Activated T-helper 2 cell treated with anti-CD3 and anti-CD28 coated beads, Interferon-gamma antibody, Interleukin-2, Interleukin-4, amounts not matched to agents 10 μg/mL and 5 μg/mL and 100 μg/mL, durations not matched to agents 14 hours and 24 hours and 36 hours (primary cell): ENCODE data around the gene EPB41L2. TPM values are rescaled to one million over a fixed set of nuclear protein-coding genes. Genes with fewer than 3 reads are reported as not detected.
A peak's percentile ranks its signal among the peaks of the same experiment; 100 is the strongest.

Experiments
- DNase-seq: peaks from one replicate; pipeline ENCODE4 v3.0.0; 2021; ENCODE audit warnings: low spot score
- H3K27ac Mint-ChIP-seq: one replicate; pipeline ENCODE4 v1.8.0; 2021; ENCODE audit warnings: mixed read lengths
- H3K27me3 Mint-ChIP-seq: one replicate; pipeline ENCODE4 v1.8.0; 2021; ENCODE audit warnings: low read depth, mixed read lengths
- H3K36me3 Mint-ChIP-seq: one replicate; pipeline ENCODE4 v1.8.0; 2021; ENCODE audit warnings: low read depth, mixed read lengths
- H3K4me1 Mint-ChIP-seq: one replicate; pipeline ENCODE4 v1.8.0; 2021; ENCODE audit warnings: low read depth, mixed read lengths
- H3K4me3 Mint-ChIP-seq: one replicate; pipeline ENCODE4 v1.8.0; 2021; ENCODE audit warnings: low read depth, mild to moderate bottlenecking, moderate library complexity, mixed read lengths
- H3K9me3 Mint-ChIP-seq: one replicate; pipeline ENCODE4 v1.8.0; 2021; ENCODE audit warnings: mixed read lengths
- intact Hi-C: fragments of 100-400 bp; cut with micrococcal nuclease; formaldehyde crosslinking; loops from one replicate; pipeline ENCODE4 v1.15.1; 2023
- total RNA-seq: library from RNA; stranded (reverse); gene quantifications from 2 replicates; pipeline ENCODE4 v1.2.3, GENCODE V29; 2022

The EPB41L2 gene
- total RNA-seq, 1 donor from 2014 or later: 20.8 TPM

DNA sequence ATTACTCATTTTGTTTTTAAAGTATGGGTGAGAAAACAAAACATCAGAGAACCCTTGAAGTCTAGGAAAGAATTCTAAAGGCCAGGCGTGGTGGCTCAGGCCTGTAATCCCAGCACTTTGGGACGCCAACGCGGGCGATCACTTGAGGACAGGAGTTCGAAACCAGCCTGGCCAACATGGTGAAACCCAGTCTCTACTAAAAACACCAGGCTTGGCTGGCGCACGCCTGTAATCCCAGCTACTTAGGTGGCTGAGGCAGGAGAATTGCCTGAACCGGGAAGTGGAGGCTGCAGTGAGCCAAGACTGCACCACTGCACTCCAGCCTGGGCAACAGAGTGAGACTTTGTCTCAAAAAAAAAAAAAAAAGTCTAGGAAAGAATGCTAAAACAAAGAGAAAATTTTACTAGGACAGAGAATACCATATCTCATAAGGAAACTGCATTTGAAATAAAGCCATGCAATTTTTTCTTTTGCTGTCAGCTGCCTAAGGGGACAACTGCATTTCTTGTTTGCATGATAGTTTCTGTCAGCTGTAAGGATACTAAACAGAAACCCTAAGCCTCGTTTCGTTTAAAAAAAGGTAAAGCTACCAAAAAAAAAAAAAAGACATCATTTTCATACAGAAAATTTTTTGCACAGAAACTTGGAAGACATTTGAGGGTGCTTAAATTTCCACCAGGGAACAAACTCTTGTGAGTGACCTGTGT is 203.7 kb downstream of the EPB41L2 start:
- Mint-ChIP-seq H3K36me3 (no peaks in the 10 kb centered on the region), H3K4me3 (no peak overlapping the region), H3K4me1 (no peaks in the 10 kb centered on the region), H3K27me3 (no peaks in the 10 kb centered on the region), H3K9me3 (no peaks in the 10 kb centered on the region), H3K27ac (no peak overlapping the region)
- DNase-seq: no peak
- intact Hi-C loops: no loop called here

DNA sequence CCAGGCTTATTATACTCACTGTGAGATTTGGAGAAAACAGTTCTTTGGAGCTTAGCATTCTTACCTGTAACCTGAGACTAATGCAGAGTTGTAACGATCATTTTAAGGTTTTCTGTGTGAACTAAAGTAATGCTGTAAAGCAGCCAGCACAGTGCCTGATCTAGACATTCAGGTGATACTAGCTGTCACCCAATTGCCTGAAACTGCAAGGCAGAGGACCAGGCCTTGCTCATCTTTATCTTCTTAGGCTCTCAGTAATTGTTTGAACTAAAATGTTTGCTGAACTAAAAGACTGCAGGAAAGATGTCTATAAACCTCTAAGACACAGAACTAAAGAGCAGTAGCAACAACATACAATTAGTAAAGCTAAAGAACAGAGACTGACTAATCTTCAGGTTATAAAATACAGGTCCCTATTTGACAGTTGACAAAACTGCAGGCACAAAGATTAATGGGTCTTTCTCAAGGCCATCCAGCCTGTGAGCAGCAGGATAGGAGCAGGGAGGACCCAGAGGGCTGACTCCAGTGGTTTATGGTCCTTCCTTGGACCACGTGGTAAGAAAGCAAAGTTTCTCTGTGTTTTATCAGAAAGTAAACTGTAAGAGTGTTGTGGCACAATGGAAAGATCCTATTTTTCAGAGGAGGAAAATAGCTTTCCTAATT is 204.4 kb downstream of the EPB41L2 start:
- H3K27me3 Mint-ChIP-seq: no peaks in the 10 kb centered on the region
- DNase-seq: no peak
- no peak overlapping the region for H3K4me3 Mint-ChIP-seq
- H3K9me3 Mint-ChIP-seq: no peaks in the 10 kb centered on the region
- H3K36me3 Mint-ChIP-seq: no peaks in the 10 kb centered on the region
- no peaks in the 10 kb centered on the region for H3K4me1 Mint-ChIP-seq
- intact Hi-C loops: no loop called here
- H3K27ac Mint-ChIP-seq: no peak overlapping the region

DNA sequence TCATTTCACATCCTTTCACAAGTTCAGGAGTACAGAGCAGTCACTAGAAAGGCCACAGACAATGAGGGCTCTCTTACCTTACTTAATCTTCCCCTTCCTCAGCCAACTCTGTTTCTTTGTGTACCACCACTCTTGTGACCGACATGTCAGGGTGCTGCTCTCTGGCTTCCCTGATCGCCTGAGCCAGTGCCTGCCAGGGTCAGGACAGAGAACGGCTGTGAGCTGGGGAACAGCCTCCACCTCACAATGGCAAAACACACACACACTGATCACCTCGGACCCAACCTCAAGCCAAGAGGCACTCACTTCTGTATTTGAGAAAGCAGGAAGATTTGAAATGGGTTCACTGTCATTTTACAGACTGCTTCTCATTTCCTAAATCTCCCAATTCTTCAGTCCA is 205.0 kb downstream of the EPB41L2 start:
- no peaks in the 10 kb centered on the region for H3K27me3 Mint-ChIP-seq
- H3K36me3 Mint-ChIP-seq: no peaks in the 10 kb centered on the region
- no peak overlapping the region for H3K4me3 Mint-ChIP-seq
- H3K9me3 Mint-ChIP-seq: no peaks in the 10 kb centered on the region
- intact Hi-C loops: no loop called here
- H3K4me1 Mint-ChIP-seq: no peaks in the 10 kb centered on the region
- H3K27ac Mint-ChIP-seq: no peak overlapping the region
- DNase-seq: no peak

DNA sequence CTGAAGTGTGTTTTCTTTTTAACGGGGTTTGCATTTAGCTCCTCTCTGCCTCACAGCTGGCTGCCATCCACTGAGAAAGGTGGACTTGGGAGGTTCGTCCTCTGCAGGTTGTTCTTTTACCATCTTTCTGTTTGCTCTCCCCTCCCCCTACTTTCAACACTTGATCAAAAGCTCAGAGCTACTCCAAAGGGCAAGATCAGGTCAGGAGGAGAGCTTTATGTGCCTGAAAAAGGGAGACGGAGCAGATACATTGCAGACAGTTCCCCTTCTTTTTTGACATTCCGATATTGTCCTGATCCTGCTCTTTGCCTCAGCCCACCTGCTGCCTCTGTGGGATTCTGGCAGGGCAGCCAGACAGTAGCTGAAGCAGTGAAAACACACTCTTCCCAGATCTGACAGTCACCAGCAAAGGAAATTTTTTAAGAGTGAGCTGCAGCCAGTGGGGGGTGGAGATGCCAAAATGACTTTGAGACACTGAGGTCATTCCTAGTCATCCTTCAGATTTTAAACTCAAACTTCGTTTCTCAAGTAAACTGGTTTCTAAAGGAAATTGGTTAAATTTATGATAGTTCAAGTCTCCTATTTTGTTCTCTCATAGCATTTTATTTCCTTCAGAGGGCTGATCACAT is 209.4 kb downstream of the EPB41L2 start:
- H3K36me3 Mint-ChIP-seq: no peaks in the 10 kb centered on the region
- no peaks in the 10 kb centered on the region for H3K9me3 Mint-ChIP-seq
- DNase-seq: no peak
- no peak overlapping the region for H3K27ac Mint-ChIP-seq
- H3K4me3 Mint-ChIP-seq: no peak overlapping the region
- no peaks in the 10 kb centered on the region for H3K27me3 Mint-ChIP-seq
- intact Hi-C loops: no loop called here
- H3K4me1 Mint-ChIP-seq: peaks cover 6% of the 10 kb centered on the region

- Mint-ChIP-seq H3K4me1 (peaks cover 7% of the 10 kb centered on the region), H3K27ac (no peak overlapping the region), H3K4me3 (no peak overlapping the region), H3K27me3 (no peaks in the 10 kb centered on the region), H3K36me3 (no peaks in the 10 kb centered on the region), H3K9me3 (no peaks in the 10 kb centered on the region)
- DNase-seq: no peak
- intact Hi-C loops: no loop called here
Measured at GRCh38 chr6:130852844-130853554, 210.0 kb downstream of the EPB41L2 start.

DNA sequence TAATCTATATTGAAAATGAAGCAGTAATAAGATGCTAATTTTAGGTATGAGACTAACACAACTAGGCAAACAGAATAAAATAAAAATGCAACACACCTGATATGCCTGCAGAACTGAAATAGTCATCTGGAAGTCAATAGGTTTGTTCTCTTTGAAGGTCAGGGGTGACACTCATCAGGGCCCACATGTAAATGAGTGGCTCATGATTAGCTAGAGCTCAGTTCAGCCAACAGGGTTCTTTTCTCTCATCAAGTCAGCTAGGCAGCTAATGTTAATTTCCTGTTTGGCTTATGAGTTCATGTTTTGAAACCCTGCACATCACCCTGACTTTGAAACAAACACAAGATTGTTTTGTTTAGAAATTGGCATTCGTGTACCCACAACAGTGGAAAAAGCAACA is 212.0 kb downstream of the EPB41L2 start:
- Mint-ChIP-seq H3K4me3 (no peak overlapping the region), H3K27ac (no peak overlapping the region), H3K36me3 (no peaks in the 10 kb centered on the region), H3K9me3 (no peaks in the 10 kb centered on the region), H3K4me1 (peaks cover 7% of the 10 kb centered on the region), H3K27me3 (no peaks in the 10 kb centered on the region)
- DNase-seq: no peak
- intact Hi-C loops: no loop called here

- peaks cover 7% of the 10 kb centered on the region for H3K4me1 Mint-ChIP-seq
- H3K27ac Mint-ChIP-seq: no peak overlapping the region
- H3K36me3 Mint-ChIP-seq: no peaks in the 10 kb centered on the region
- no peak overlapping the region for H3K4me3 Mint-ChIP-seq
- intact Hi-C loops: loop anchor here (10.0 kb wide), 1 partner anchor 815 kb away; no protein-coding TSS in a partner anchor
- DNase-seq: no peak
- H3K27me3 Mint-ChIP-seq: no peaks in the 10 kb centered on the region
- no peaks in the 10 kb centered on the region for H3K9me3 Mint-ChIP-seq
Measured at GRCh38 chr6:130849594-130849993, 213.5 kb downstream of the EPB41L2 start.

- peaks cover 7% of the 10 kb centered on the region for H3K4me1 Mint-ChIP-seq
- intact Hi-C loops: loop anchor here (10.0 kb wide), 1 partner anchor 814 kb away; no protein-coding TSS in a partner anchor
Measured at GRCh38 chr6:130848945-130849344, 214.1 kb downstream of the EPB41L2 start.

DNA sequence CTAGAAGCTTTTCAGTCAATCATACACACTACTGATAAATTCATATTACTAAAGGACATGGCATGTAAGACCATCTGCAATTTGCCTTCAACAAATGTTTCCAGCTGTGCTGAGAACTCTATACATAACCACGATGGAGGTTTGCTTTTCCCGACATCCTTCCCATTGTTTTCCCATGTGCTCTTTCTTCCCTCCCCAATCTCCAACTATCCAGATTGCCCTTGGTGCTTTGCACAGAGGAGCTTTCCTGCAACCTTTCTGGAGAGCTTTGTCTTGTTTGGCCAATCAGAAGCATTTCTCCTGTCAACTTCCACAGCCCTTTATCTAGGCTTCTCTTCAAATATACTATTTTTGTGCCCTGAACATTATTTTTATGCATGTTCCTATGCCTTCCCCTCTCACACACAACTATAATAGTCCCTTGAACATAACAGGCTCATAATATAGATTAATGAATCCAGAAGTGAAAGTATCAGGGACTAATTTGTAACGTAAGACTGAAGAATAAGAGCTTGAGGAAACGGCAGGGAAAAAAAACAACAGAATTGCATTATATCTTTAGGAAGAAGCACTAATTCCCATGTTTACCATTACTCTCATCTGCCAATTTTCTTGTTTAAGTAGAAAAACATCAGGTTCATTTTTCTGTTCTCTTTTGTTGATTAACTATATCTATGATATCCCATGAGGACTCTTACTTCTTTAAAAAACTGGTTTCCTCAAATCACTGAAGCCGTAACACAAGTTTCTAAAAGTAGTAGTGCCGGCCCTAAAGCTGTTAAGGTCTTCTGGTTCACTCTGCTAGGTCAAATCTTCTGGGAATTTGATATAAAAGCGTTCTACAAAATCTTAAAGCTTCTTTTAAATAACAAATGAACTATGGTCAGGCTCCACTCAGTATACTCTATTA is 215.8 kb downstream of the EPB41L2 start:
- no peak overlapping the region for H3K4me3 Mint-ChIP-seq
- H3K36me3 Mint-ChIP-seq: no peaks in the 10 kb centered on the region
- no peaks in the 10 kb centered on the region for H3K9me3 Mint-ChIP-seq
- DNase-seq: no peak
- no peak overlapping the region for H3K27ac Mint-ChIP-seq
- peaks cover 7% of the 10 kb centered on the region for H3K4me1 Mint-ChIP-seq
- intact Hi-C loops: loop anchor here (10.0 kb wide), 1 partner anchor 812 kb away; no protein-coding TSS in a partner anchor
- H3K27me3 Mint-ChIP-seq: no peaks in the 10 kb centered on the region

More at GRCh38 chr6:130848945-130849344, 214.1 kb downstream of the EPB41L2 start:
- Mint-ChIP-seq H3K9me3 (no peaks in the 10 kb centered on the region), H3K27me3 (no peaks in the 10 kb centered on the region), H3K4me3 (no peak overlapping the region), H3K36me3 (no peaks in the 10 kb centered on the region), H3K27ac (no peak overlapping the region)
- DNase-seq: peak; percentile 40

GRCh38 chr6:130846501-130846900 is 216.5 kb downstream of the EPB41L2 start:
- DNase-seq: no peak
- Mint-ChIP-seq H3K36me3 (no peaks in the 10 kb centered on the region), H3K4me1 (peaks cover 7% of the 10 kb centered on the region), H3K27ac (no peak overlapping the region), H3K9me3 (no peaks in the 10 kb centered on the region), H3K4me3 (no peak overlapping the region), H3K27me3 (no peaks in the 10 kb centered on the region)
- intact Hi-C loops: loop anchor here (10.0 kb wide), 1 partner anchor 812 kb away; no protein-coding TSS in a partner anchor

DNA sequence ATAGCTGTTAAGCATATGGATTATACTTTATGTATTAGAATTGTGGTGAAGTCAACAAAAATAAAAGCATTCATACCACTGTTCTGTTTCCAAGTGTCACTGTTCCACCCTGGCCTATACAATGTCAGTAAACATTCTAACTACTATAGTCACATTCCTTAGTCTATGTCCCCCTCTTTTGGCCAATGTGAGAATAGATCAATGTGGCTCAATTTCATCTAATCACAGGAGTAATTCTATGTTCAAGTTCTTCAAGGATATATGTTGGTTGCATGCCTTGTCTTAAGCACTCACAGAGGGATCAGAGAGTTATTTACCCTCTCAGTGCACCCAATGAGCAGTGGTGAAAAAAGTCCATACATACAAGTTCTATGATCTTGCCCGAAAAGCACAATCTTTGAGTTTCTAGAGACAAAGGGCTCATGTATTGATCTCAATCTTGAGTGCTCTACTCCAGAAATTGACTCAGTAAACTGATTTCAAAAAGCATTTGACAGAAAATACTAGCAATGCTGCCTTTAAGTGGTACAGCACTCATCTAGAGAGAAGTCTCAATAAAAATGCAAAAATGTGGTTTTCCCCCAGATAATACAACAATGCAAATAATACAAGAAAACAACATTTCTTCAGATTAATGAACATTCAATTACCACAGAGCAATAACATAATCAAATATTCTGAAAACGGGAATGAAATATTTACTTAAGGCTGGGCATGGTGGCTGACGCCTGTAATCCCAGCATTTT is 219.3 kb downstream of the EPB41L2 start:
- H3K4me3 Mint-ChIP-seq: no peak overlapping the region
- intact Hi-C loops: loop anchor here (1.0 to 10.0 kb wide), 3 partner anchors 521 to 809 kb away; no protein-coding TSS in a partner anchor
- DNase-seq: no peak

More for the DNA sequence above, 219.3 kb downstream of the EPB41L2 start:
- Mint-ChIP-seq H3K27ac (no peak overlapping the region), H3K36me3 (no peaks in the 10 kb centered on the region), H3K4me1 (peaks cover 2% of the 10 kb centered on the region), H3K27me3 (no peaks in the 10 kb centered on the region), H3K9me3 (no peaks in the 10 kb centered on the region)
